ENCODE data around the gene KRAS. TPM values are rescaled to one million over a fixed set of nuclear protein-coding genes. Genes with fewer than 3 reads are reported as not detected.

KRAS gene
- total and polyA plus RNA-seq, 2 of the 13 experiments (the other 11 are each of a cell fraction or from before 2014, with no cell fraction given): 6.5 to 9.8 TPM

DNA sequence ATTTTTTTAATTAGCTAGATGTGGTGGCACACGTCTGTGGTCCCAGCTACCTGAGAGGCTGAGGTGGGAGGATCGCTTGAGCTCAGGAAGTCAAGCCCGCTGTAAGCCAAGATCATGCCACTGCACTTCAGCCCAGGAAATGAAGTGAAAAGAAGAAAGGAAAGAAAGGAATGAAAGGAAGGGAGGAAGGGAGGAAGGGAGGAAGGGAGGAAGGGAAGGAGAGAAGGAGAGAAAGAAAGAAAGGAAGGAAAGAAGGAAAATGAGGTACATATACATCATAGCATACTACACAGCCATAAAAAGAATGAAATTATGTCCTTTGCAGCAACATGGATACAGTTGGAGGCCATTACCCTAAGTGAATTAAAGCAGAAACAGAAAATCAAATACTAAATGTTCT, 68.0 kb downstream of the KRAS start (continued):
- no peak for TF ChIP-seq GMEB1 (CRISPR knock-in tag; IDR thresholded peaks at IDR 0.05; ENCODE audit: borderline replicate concordance)
- no peak for TF ChIP-seq SMYD3 (CRISPR knock-in tag; IDR thresholded peaks at IDR 0.05)
- no peak for TF ChIP-seq ZNF761 (CRISPR knock-in tag; conservative IDR thresholded peaks at IDR 0.05)
- TF ChIP-seq ZNF205 (CRISPR knock-in tag; IDR thresholded peaks at IDR 0.05): no peak
- no peak for TF ChIP-seq ZNF724P (CRISPR knock-in tag; IDR thresholded peaks at IDR 0.05; ENCODE audit: borderline replicate concordance)
- TF ChIP-seq, protein P1, sequence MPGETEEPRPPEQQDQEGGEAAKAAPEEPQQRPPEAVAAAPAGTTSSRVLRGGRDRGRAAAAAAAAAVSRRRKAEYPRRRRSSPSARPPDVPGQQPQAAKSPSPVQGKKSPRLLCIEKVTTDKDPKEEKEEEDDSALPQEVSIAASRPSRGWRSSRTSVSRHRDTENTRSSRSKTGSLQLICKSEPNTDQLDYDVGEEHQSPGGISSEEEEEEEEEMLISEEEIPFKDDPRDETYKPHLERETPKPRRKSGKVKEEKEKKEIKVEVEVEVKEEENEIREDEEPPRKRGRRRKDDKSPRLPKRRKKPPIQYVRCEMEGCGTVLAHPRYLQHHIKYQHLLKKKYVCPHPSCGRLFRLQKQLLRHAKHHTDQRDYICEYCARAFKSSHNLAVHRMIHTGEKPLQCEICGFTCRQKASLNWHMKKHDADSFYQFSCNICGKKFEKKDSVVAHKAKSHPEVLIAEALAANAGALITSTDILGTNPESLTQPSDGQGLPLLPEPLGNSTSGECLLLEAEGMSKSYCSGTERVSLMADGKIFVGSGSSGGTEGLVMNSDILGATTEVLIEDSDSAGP (CRISPR knock-in tag; IDR thresholded peaks at IDR 0.05; ENCODE audit: borderline replicate concordance): no peak
- no peak for TF ChIP-seq ZNF296 (CRISPR knock-in tag; conservative IDR thresholded peaks at IDR 0.05)
- no peak for TF ChIP-seq XBP1 (CRISPR knock-in tag; IDR thresholded peaks at IDR 0.05)
- no peak for TF ChIP-seq RXRB (CRISPR knock-in tag; IDR thresholded peaks at IDR 0.05; ENCODE audit: borderline replicate concordance)
- TF ChIP-seq ZNF282 (IDR thresholded peaks at IDR 0.05; ENCODE audit: partially characterized antibody): no peak
- no peak for TF ChIP-seq RFX5 (IDR thresholded peaks at IDR 0.05; ENCODE audit: low read depth, low read length)
- TF ChIP-seq, protein P2, sequence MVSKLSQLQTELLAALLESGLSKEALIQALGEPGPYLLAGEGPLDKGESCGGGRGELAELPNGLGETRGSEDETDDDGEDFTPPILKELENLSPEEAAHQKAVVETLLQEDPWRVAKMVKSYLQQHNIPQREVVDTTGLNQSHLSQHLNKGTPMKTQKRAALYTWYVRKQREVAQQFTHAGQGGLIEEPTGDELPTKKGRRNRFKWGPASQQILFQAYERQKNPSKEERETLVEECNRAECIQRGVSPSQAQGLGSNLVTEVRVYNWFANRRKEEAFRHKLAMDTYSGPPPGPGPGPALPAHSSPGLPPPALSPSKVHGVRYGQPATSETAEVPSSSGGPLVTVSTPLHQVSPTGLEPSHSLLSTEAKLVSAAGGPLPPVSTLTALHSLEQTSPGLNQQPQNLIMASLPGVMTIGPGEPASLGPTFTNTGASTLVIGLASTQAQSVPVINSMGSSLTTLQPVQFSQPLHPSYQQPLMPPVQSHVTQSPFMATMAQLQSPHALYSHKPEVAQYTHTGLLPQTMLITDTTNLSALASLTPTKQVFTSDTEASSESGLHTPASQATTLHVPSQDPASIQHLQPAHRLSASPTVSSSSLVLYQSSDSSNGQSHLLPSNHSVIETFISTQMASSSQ (IDR thresholded peaks at IDR 0.05; ENCODE audit: low read depth): no peak
- TF ChIP-seq, protein P2 (CRISPR knock-in tag; IDR thresholded peaks at IDR 0.05; ENCODE audit: borderline replicate concordance): no peak
- TF ChIP-seq ZNF574 (CRISPR knock-in tag; IDR thresholded peaks at IDR 0.05): no peak
- TF ChIP-seq CSRNP2 (CRISPR knock-in tag; conservative IDR thresholded peaks at IDR 0.05; ENCODE audit: low read depth): no peak
- no peak for TF ChIP-seq PRPF4 (IDR thresholded peaks at IDR 0.05; ENCODE audit: low read depth, low read length, poor library complexity, severe bottlenecking)
